ENCODE data around the gene CDT1.
A peak's percentile ranks its signal among the peaks of the same experiment; 100 is the strongest.

The CDT1 gene

GRCh38 chr16:88839745-88840599 lies 36.4 kb downstream of the CDT1 start:
- no peak for TF ChIP-seq POLR2A (IDR thresholded peaks at IDR 0.05; ENCODE audit: low read depth, low read length)
- DNase-seq (ENCODE audit: insufficient read length, low spot score) (no peak), FAIRE-seq (no peak)

- FAIRE-seq: no peak
- TF ChIP-seq POLR2A (IDR thresholded peaks at IDR 0.05; ENCODE audit: low read depth, low read length): no peak
These were observed 37.1 kb downstream of the CDT1 start for GRCh38 chr16:88840600-88841215.

GRCh38 chr16:88841521-88842307 lies 38.1 kb downstream of the CDT1 start:
- DNase-seq (ENCODE audit: insufficient read length, low spot score): no peak
- FAIRE-seq: no peak
- TF ChIP-seq POLR2A (IDR thresholded peaks at IDR 0.05; ENCODE audit: low read depth, low read length): no peak

More at GRCh38 chr16:88840600-88841215, 37.1 kb downstream of the CDT1 start:
- DNase-seq (ENCODE audit: insufficient read length, low spot score): no peak

- no peak for DNase-seq (ENCODE audit: insufficient read length, low spot score)
- no peak for FAIRE-seq
- no peak for TF ChIP-seq POLR2A (IDR thresholded peaks at IDR 0.05; ENCODE audit: low read depth, low read length)
These were observed 38.7 kb downstream of the CDT1 start for GRCh38 chr16:88842308-88842756.

- FAIRE-seq: no peak
- TF ChIP-seq POLR2A (IDR thresholded peaks at IDR 0.05; ENCODE audit: low read depth, low read length): no peak
These were observed 39.2 kb downstream of the CDT1 start for GRCh38 chr16:88842806-88843205.

GRCh38 chr16:88843256-88843655 lies 39.7 kb downstream of the CDT1 start:
- DNase-seq (ENCODE audit: insufficient read length, low spot score) (no peak), FAIRE-seq (no peak)
- no peak for TF ChIP-seq POLR2A (IDR thresholded peaks at IDR 0.05; ENCODE audit: low read depth, low read length)

More at GRCh38 chr16:88842806-88843205, 39.2 kb downstream of the CDT1 start:
- no peak for DNase-seq (ENCODE audit: insufficient read length, low spot score)

GRCh38 chr16:88844419-88845036 lies 40.9 kb downstream of the CDT1 start:
- FAIRE-seq (no peak), DNase-seq (ENCODE audit: insufficient read length, low spot score) (no peak)
- TF ChIP-seq POLR2A (IDR thresholded peaks at IDR 0.05; ENCODE audit: low read depth, low read length): no peak

- TF ChIP-seq POLR2A (IDR thresholded peaks at IDR 0.05; ENCODE audit: low read depth, low read length): no peak
- DNase-seq (ENCODE audit: insufficient read length, low spot score): peak; percentile 81
- FAIRE-seq: no peak
These were observed 42.5 kb downstream of the CDT1 start for GRCh38 chr16:88846088-88846487.

- no peak for DNase-seq (ENCODE audit: insufficient read length, low spot score)
- no peak for TF ChIP-seq POLR2A (IDR thresholded peaks at IDR 0.05; ENCODE audit: low read depth, low read length)
- no peak for FAIRE-seq
These were observed 44.1 kb downstream of the CDT1 start for GRCh38 chr16:88847654-88848053.

GRCh38 chr16:88848557-88848956 lies 45.0 kb downstream of the CDT1 start:
- FAIRE-seq (no peak), DNase-seq (ENCODE audit: insufficient read length, low spot score) (no peak)
- no peak for TF ChIP-seq POLR2A (IDR thresholded peaks at IDR 0.05; ENCODE audit: low read depth, low read length)

GRCh38 chr16:88850531-88851199 lies 47.1 kb downstream of the CDT1 start:
- FAIRE-seq (no peak), DNase-seq (ENCODE audit: insufficient read length, low spot score) (no peak)
- no peak for TF ChIP-seq POLR2A (IDR thresholded peaks at IDR 0.05; ENCODE audit: low read depth, low read length)

- FAIRE-seq: no peak
- no peak for TF ChIP-seq POLR2A (IDR thresholded peaks at IDR 0.05; ENCODE audit: low read depth, low read length)
- DNase-seq (ENCODE audit: insufficient read length, low spot score): no peak
These were observed 48.0 kb downstream of the CDT1 start for GRCh38 chr16:88851616-88852015.

- no peak for TF ChIP-seq POLR2A (IDR thresholded peaks at IDR 0.05; ENCODE audit: low read depth, low read length)
- no peak for FAIRE-seq
These were observed 49.8 kb downstream of the CDT1 start for GRCh38 chr16:88853325-88853941.

More at GRCh38 chr16:88853325-88853941, 49.8 kb downstream of the CDT1 start:
- no peak for DNase-seq (ENCODE audit: insufficient read length, low spot score)
